OCI-LY1 (cell line): Measurements from ENCODE around the gene KRTAP2-1.
"Not testable (repeated sequence)": the region's sequence is repeated elsewhere in the genome, so short reads cannot be mapped to it uniquely, and the experiment has no call there.

Source experiments
- H2AFZ ChIP-seq: fragments of 200-600 bp; sonication (generic), shearing (Covaris generic); 2 replicates; pipeline ENCODE4 v1.6.0; 2014; ENCODE audit warnings: antibody characterized with exemption, mild to moderate bottlenecking, low read length
- H3F3A ChIP-seq: fragments of 200-600 bp; sonication (generic), shearing (Covaris generic); 2 replicates; pipeline ENCODE4 v1.6.0; 2014; ENCODE audit warnings: mild to moderate bottlenecking, antibody characterized with exemption, low read length, moderate library complexity; ENCODE audit not compliant: insufficient read depth
- H3K27ac ChIP-seq: fragments of 200-600 bp; sonication (generic); 2 replicates; pipeline ENCODE4 v1.5.1; 2014; ENCODE audit warnings: low read length, mixed run types, mild to moderate bottlenecking, low read depth; ENCODE audit not compliant: poor library complexity, severe bottlenecking
- H3K27me3 ChIP-seq: fragments of 200-600 bp; sonication (generic); 2 replicates; pipeline ENCODE4 v1.6.0; 2014; ENCODE audit warnings: antibody characterized with exemption, mild to moderate bottlenecking, low read length, moderate library complexity; ENCODE audit not compliant: insufficient read depth
- H3K36me3 ChIP-seq: fragments of 200-600 bp; sonication (generic); 2 replicates; pipeline ENCODE4 v1.6.1; 2014; ENCODE audit warnings: mild to moderate bottlenecking, antibody characterized with exemption, low read length, moderate library complexity, mixed read lengths; ENCODE audit not compliant: insufficient read depth
- H3K4me1 ChIP-seq: fragments of 200-600 bp; sonication (generic); 2 replicates; pipeline ENCODE4 v1.5.1; 2014; ENCODE audit warnings: mild to moderate bottlenecking, low read length, moderate library complexity; ENCODE audit not compliant: insufficient read depth, severe bottlenecking
- H3K4me2 ChIP-seq: fragments of 200-600 bp; sonication (generic), shearing (Covaris generic); 2 replicates; pipeline ENCODE4 v1.6.1; 2014; ENCODE audit warnings: low read length
- H3K4me3 ChIP-seq: fragments of 200-600 bp; sonication (generic); 2 replicates; pipeline ENCODE4 v1.5.1; 2014; ENCODE audit warnings: low read length, low read depth, mild to moderate bottlenecking, mixed read lengths; ENCODE audit not compliant: poor library complexity, severe bottlenecking
- H3K79me2 ChIP-seq: fragments of 200-600 bp; shearing (Covaris generic); 2 replicates; pipeline ENCODE4 v1.6.1; 2016; ENCODE audit warnings: mixed run types, low read length, mixed read lengths; ENCODE audit not compliant: insufficient read depth
- H3K9ac ChIP-seq: fragments of 200-600 bp; sonication (generic), shearing (Covaris generic); 2 replicates; pipeline ENCODE4 v1.6.1; 2014; ENCODE audit warnings: mild to moderate bottlenecking, low read length, mixed read lengths
- H3K9me2 ChIP-seq: fragments of 200-600 bp; sonication (generic), shearing (Covaris generic); 2 replicates; pipeline ENCODE4 v1.6.1; 2014; ENCODE audit warnings: low read depth, mild to moderate bottlenecking, low read length, mixed read lengths
- H3K9me3 ChIP-seq: fragments of 200-600 bp; shearing (Covaris generic); 2 replicates; pipeline ENCODE4 v1.6.1; 2014; ENCODE audit warnings: low read length, mixed read lengths
- H4K20me1 ChIP-seq: fragments of 200-600 bp; sonication (generic), shearing (Covaris generic); 2 replicates; pipeline ENCODE4 v1.6.0; 2016; ENCODE audit warnings: mild to moderate bottlenecking, low read length; ENCODE audit not compliant: insufficient read depth
- EZH2 ChIP-seq: fragments of 200-600 bp; sonication (generic), shearing (Covaris generic); IDR thresholded peaks from 2 replicates; pipeline ENCODE4 v1.8.0; 2017; ENCODE audit warnings: borderline replicate concordance, mixed run types, mild to moderate bottlenecking, antibody characterized with exemption, low read length, moderate library complexity, mixed read lengths
- TF ChIP-seq, protein P1 (sequence below): fragments of 200-600 bp; sonication (generic), shearing (Covaris generic); IDR thresholded peaks from 2 replicates; pipeline ENCODE4 v1.5.1; 2017; ENCODE audit warnings: mild to moderate bottlenecking, antibody characterized with exemption, low read length, moderate library complexity, mixed read lengths

Gene KRTAP2-1

DNA sequence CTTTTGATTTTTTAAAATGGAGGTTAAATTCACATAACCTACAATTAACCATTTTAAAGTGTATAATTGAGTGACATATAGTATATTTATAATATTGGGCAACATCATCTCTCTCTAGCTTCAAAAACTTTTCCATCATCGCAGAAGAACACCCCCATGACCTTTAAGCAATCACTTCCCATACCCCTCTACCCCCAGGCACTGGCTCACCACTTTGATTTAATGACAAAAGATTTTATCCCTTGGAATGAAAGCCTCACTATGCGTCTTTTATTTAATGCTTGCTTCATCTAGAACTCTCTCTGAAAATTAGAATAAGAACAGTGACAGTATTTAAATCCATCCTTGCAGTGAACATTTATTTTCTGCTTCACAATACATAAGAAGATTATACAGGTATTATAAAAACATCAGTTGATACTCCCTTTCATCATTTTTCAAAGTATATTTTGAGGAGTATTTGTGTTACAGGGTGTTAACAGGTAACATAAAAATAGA lies 9.2 kb downstream of the KRTAP2-1 start:
- no peaks in the 10 kb centered on the region for H4K20me1 ChIP-seq
- no peak overlapping the region for H3K27ac ChIP-seq
- H3K9me2 ChIP-seq, result no peaks in the 10 kb centered on the region
- TF ChIP-seq EZH2, result no peak
- TF ChIP-seq, protein P1, sequence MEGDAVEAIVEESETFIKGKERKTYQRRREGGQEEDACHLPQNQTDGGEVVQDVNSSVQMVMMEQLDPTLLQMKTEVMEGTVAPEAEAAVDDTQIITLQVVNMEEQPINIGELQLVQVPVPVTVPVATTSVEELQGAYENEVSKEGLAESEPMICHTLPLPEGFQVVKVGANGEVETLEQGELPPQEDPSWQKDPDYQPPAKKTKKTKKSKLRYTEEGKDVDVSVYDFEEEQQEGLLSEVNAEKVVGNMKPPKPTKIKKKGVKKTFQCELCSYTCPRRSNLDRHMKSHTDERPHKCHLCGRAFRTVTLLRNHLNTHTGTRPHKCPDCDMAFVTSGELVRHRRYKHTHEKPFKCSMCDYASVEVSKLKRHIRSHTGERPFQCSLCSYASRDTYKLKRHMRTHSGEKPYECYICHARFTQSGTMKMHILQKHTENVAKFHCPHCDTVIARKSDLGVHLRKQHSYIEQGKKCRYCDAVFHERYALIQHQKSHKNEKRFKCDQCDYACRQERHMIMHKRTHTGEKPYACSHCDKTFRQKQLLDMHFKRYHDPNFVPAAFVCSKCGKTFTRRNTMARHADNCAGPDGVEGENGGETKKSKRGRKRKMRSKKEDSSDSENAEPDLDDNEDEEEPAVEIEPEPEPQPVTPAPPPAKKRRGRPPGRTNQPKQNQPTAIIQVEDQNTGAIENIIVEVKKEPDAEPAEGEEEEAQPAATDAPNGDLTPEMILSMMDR, result no peak
- H3F3A ChIP-seq, result no peaks in the 10 kb centered on the region
- no peaks in the 10 kb centered on the region for H3K9me3 ChIP-seq
- H3K9ac ChIP-seq, result no peak overlapping the region
- no peaks in the 10 kb centered on the region for H3K4me1 ChIP-seq
- no peak overlapping the region for H3K4me2 ChIP-seq
- H3K4me3 ChIP-seq, result no peak overlapping the region
- no peak overlapping the region for H2AFZ ChIP-seq
- H3K36me3 ChIP-seq, result no peaks in the 10 kb centered on the region
- H3K27me3 ChIP-seq, result no peaks in the 10 kb centered on the region
- no peaks in the 10 kb centered on the region for H3K79me2 ChIP-seq

DNA sequence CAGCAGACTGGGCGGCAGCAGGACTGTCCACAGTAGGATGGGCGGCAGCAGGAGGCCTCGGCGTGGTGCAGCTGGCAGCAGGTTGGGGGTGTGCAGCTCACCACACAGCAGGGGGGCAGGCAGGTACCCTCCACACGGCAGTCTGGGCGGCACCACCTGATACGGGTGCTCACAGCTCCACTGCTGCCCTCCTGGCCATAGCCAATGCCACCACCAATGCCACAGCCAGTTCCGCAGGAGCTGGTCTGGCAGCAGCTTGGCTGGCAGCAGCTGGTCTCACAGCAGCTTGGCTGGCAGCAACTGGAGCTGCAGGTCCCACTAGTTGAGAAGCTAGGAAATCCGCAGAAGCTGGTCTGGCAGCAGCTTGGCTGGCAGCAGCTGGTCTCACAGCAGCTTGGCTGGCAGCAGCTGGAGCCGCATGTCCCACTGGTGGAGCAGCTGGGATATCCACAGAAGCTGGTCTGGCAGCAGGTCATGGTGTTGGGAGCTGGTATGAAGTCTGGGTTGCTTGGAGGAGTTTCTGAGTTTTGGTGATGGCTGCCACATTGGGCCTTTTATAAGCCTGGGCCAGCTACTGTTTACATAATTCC lies 12.7 kb downstream of the KRTAP2-1 start, which contains the start of gene KRTAP1-3:
KRTAP1-3 (minus strand) TSS at position 529 of the 590 bp plus-strand sequence; CDS start at position 476, 53 bp downstream.
- H3K36me3 ChIP-seq, H3K4me3 ChIP-seq, H3K79me2 ChIP-seq, H3K4me1 ChIP-seq, H3K9me3 ChIP-seq, H2AFZ ChIP-seq, H3F3A ChIP-seq, H3K27ac ChIP-seq, H3K4me2 ChIP-seq, H3K9ac ChIP-seq, H3K9me2 ChIP-seq, H4K20me1 ChIP-seq, H3K27me3 ChIP-seq: not testable (repeated sequence)

DNA sequence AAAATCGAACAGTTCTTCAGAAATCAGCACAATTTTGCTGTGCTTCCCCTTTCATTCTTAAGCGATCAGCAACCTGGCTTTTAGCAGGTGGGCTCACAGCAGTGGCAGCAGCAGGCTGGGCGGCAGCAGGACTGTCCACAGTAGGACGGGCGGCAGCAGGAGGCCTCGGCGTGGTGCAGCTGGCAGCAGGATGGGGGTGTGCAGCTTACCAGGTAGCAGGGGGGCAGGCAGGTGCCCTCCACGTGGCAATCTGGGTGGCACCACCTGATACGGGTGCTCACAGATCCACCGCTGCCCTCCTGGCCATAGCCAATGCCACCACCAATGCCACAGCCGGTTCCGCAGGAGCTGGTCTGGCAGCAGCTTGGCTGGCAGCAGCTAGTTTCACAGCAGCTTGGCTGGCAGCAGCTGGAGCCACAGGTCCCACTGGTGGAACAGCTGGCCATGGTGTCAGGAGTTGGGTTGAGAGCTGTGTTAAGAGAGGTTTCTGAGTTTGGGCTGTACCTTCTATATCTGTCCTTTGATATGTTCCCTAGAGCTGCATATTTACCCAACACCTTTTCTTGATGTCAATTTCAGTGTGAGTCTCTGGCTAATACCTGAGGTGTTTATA lies 17.4 kb downstream of the KRTAP2-1 start, which contains the start of gene KRTAP1-4:
KRTAP1-4 (minus strand) TSS at position 563 of the 613 bp plus-strand sequence; CDS start at position 446, 117 bp downstream.
- H3K79me2 ChIP-seq, result no peaks in the 10 kb centered on the region
- no peak within 1 kb of the TSS for H3K4me3 ChIP-seq
- H3K9ac ChIP-seq, result no peak within 1 kb of the TSS
- TF ChIP-seq EZH2, result no peak
- TF ChIP-seq, protein P1, result no peak
- H3K36me3 ChIP-seq, result no peaks in the 10 kb centered on the region
- no peaks in the 10 kb centered on the region for H4K20me1 ChIP-seq
- no peaks in the 10 kb centered on the region for H3K9me3 ChIP-seq
- H3K27me3 ChIP-seq, result no peaks in the 10 kb centered on the region
- no peak within 1 kb of the TSS for H2AFZ ChIP-seq
- H3K4me1 ChIP-seq, result no peaks in the 10 kb centered on the region
- H3K27ac ChIP-seq, result no peak within 1 kb of the TSS
- H3F3A ChIP-seq, result no peaks in the 10 kb centered on the region
- H3K9me2 ChIP-seq, result no peaks in the 10 kb centered on the region
- H3K4me2 ChIP-seq, result no peak within 1 kb of the TSS
